GM13976 (cell line): Measurements from ENCODE around the gene NCAM2.
A peak's percentile ranks its signal among the peaks of the same experiment; 100 is the strongest.

ENCODE experiments used
- DNase-seq: peaks from one replicate; pipeline ENCODE4 v3.0.0; 2012; ENCODE audit warnings: low spot score
- in situ Hi-C: fragments of 300-500 bp; cut with MboI; formaldehyde crosslinking; loops from one replicate; pipeline ENCODE4 v1.12.0; 2022; ENCODE audit warnings: low sequenced_read_pairs, mixed read lengths, inconsistent platforms; ENCODE audit not compliant: unreplicated experiment
- TF ChIP-seq, protein P1 (sequence below): IDR thresholded peaks from 2 replicates; pipeline ENCODE4 v1.5.1; 2012; ENCODE audit warnings: borderline replicate concordance, mild to moderate bottlenecking; ENCODE audit not compliant: insufficient read depth; ENCODE audit errors: extremely low read depth, missing control alignments, control extremely low read depth

The NCAM2 gene

DNA sequence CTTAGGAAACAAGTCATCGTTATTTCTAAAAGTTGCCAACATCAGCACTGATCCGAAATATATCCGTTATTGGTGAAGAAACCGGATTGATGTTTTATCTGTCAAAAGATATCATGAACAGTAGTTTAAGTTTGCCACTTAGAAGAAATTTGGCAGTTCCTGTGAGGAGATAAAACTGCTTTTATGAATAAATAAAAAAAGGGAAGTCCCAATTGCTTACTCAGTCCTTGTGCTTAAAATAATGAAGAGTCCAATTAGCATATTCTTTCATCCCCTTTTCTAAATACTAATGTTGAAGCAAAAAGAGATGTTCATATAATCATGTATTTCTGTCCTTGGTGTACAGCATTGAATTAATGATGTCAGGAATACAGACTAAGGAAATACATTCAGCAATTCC, 164.6 kb downstream of the NCAM2 start:
- in situ Hi-C loops, result loop anchor here (25.0 kb wide), 1 partner anchor 1625 kb away; no protein-coding TSS in a partner anchor
- DNase-seq, result no peak
- TF ChIP-seq, protein P1, sequence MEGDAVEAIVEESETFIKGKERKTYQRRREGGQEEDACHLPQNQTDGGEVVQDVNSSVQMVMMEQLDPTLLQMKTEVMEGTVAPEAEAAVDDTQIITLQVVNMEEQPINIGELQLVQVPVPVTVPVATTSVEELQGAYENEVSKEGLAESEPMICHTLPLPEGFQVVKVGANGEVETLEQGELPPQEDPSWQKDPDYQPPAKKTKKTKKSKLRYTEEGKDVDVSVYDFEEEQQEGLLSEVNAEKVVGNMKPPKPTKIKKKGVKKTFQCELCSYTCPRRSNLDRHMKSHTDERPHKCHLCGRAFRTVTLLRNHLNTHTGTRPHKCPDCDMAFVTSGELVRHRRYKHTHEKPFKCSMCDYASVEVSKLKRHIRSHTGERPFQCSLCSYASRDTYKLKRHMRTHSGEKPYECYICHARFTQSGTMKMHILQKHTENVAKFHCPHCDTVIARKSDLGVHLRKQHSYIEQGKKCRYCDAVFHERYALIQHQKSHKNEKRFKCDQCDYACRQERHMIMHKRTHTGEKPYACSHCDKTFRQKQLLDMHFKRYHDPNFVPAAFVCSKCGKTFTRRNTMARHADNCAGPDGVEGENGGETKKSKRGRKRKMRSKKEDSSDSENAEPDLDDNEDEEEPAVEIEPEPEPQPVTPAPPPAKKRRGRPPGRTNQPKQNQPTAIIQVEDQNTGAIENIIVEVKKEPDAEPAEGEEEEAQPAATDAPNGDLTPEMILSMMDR, result no peak

DNA sequence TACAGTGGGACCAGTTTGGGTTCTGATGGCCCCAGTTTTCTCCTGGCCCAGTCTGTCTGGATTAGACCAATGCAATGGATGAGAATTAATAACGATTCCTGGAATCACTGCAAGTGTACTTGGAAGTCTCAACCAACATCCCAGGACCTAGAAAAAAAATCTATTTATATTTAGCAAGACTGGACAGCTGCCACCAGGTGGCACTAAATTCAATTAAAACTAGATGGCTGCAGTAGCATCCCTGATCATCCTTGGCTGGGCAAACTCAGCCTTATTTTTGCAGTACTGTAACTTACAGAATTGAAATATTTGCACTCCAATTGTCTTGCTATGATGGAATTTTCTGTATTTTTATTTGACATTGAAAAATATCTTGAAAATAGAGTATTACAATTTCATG, 165.7 kb downstream of the NCAM2 start:
- TF ChIP-seq, protein P1, result no peak
- in situ Hi-C loops, result loop anchor here (25.0 kb wide), 1 partner anchor 1623 kb away; no protein-coding TSS in a partner anchor
- peak; percentile 19 for DNase-seq

DNA sequence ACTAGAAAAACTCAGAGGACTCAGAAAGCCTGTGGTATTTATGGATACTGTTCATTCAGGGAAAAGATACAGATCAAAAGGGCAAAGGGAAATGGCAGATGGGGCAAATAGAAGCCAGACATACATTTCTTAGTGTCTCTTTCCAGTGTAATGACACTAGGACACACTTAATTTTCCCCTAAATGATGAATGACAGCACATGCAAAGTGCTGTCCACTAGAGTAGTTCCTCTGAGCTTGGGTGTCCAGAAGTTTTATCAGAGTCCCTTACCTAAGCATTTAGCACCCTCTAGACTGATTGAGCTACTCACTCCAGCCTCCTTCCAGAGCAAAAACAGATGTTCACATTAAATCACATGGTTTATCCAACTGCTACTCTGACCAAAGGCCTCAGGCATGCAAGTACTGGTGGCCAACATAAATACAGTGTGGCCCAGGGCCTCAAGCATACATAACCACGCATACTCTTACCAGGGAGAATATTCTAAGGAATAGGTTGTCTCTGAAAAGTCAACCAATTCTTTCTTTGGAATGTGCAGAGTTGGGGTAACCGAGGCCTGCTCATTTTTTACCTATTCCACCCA, 166.9 kb downstream of the NCAM2 start:
- in situ Hi-C loops, result loop anchor here (25.0 kb wide), 1 partner anchor 1622 kb away; no protein-coding TSS in a partner anchor
- no peak for DNase-seq
- TF ChIP-seq, protein P1, result no peak

DNA sequence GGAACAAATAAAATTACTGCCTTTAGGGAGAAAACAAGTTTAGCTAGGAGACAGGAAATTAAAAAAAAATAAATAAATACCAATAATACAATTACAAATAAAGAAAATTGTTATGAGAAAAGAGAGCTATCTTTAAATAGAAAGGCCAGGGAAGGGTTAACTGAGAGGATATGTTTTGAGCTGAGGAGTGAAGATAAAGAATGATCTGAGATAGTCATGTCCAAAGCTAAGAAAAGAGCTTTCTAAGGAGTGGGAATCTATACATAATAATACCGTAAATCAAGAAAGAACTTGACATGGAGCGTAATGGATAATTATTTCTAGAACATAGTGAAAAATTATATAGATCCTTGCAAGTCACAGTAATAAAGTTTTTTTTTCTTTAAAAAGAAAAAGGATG, 176.5 kb downstream of the NCAM2 start:
- DNase-seq, result no peak
- TF ChIP-seq, protein P1, result no peak
- in situ Hi-C loops, result loop anchor here (25.0 kb wide), 1 partner anchor 1613 kb away; no protein-coding TSS in a partner anchor

DNA sequence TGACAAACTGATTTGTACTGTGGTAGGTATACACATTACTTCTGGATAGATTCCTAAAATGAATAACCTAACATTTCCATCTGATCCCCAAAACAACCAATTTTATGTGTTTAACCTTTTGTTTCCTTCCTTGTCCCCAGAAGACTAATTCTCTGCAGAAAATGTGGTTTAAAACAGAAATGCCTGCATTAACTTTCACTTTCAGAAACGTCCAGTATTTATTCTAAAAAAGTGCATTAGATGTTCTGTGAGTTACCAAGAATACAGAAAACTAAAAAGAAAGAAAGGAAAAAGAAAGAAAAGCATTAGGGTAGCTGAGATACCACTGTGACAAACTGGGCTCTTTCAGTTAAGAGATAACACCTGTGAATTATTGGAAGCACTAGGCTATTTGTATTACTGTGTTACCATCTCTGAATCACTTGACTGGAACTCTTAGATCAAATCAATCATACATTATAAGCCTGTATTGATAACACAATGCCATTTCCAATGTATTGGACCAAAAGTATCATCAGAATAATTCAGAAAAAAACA, 177.7 kb downstream of the NCAM2 start:
- TF ChIP-seq, protein P1, result no peak
- in situ Hi-C loops, result no loop called here
- DNase-seq, result no peak

DNA sequence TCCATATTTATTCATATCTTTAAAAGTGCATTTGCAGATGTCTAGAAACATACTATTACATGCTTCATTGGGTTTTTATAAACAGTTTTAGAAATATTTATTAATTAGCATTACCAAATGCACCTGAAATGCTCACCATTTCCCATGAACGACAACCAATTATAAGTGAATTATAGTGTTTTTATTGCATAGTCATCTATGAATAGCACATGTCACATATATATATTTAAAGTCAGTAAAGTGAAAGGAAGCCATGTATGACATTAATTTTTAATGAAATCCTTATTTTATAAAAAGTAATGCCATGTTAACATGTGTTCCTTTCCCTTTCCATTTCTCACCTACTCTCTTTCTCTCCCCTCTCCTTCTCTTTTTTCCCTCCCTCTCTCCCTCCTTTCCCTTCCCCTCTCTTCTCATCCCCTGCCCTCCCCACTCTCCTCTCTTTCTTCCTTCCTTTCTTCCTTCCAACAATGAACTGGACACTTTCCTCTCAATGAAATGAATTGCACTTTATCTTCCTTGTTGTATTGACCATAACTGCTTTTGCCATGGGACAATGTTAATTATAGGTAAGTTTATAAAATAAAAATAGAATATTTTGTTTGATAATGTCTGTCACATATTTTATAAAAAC, 179.3 kb downstream of the NCAM2 start:
- TF ChIP-seq, protein P1, result no peak
- in situ Hi-C loops, result no loop called here

More for the DNA sequence above, 179.3 kb downstream of the NCAM2 start:
- DNase-seq, result no peak
